K562 (cell line): Measurements from ENCODE around the gene TMEM245. TPM values are rescaled to one million over a fixed set of nuclear protein-coding genes. Genes with fewer than 3 reads are reported as not detected.
A peak's percentile ranks its signal among the peaks of the same experiment; 100 is the strongest.

Experiments
- ATAC-seq: fragments of 200-7000 bp; cut with Tn5 transposase; 3 replicates; pipeline ENCODE4 v1.9.1; 2020; ENCODE audit warnings: moderate library complexity
- BruUV-seq: library from RNA; stranded (reverse); fragments of 400-500 nt; replicated peaks from 2 replicates; lab custom pipeline; 2021; lab: Mats Ljungman, UMichigan
- CTCF ChIA-PET: fragments of 300-600 bp; formaldehyde crosslinking; extraction: SDS; loops from one replicate; lab custom pipeline; 2021; ENCODE audit warnings: low intra/inter-chr PET ratio; lab: Yijun Ruan, JAX
- POLR2A ChIA-PET: fragments of 300-600, 350-650 bp; sonication (Branson Sonifier 250); formaldehyde crosslinking; extraction: SDS; loops from one replicate; lab custom pipeline; 2021; ENCODE audit warnings: antibody characterized with exemption, inconsistent platforms; lab: Yijun Ruan, JAX
- DNase-seq, 4 experiments: peaks; one replicate each; pipeline versions ENCODE4 v3.0.0 to v3.0.0-alpha.2; 2011 to 2018; ENCODE audit warnings: low spot score in 3 of 4, mixed read lengths in 3 of 4; ENCODE audit errors: extremely low read depth in 1 of 4
- FAIRE-seq: peaks from 2 replicates; lab custom pipeline; 2011; peaks lifted over from hg19 to GRCh38; lab: Jason Lieb, UNC
- H2AFZ ChIP-seq: 2 replicates; pipeline ENCODE4 v1.6.0; 2011; ENCODE audit warnings: low read depth, low read length, control low read depth, inconsistent platforms
- H3K27ac ChIP-seq: fragments of 200-600 bp; 3 replicates; pipeline ENCODE4 v1.8.0; 2011; ENCODE audit warnings: low read depth, mild to moderate bottlenecking, control low read depth, inconsistent platforms, low read length, moderate library complexity, mixed read lengths; ENCODE audit errors: extremely low read depth
- H3K27me3 ChIP-seq, 2 experiments: fragments of 300-600 bp in 1 of 2; 2 replicates in 1 of 2; 3 replicates in 1 of 2; pipeline versions ENCODE4 v1.6.0 to v1.8.0; 2011; ENCODE audit warnings: inconsistent platforms in 2 of 2, low read length in 2 of 2, mild to moderate bottlenecking in 1 of 2, mixed read lengths in 1 of 2, moderate library complexity in 1 of 2; ENCODE audit not compliant: control insufficient read depth in 2 of 2, insufficient read depth in 2 of 2
- H3K36me3 ChIP-seq: fragments of 300-600 bp; 3 replicates; pipeline ENCODE4 v1.8.0; 2011; ENCODE audit warnings: mild to moderate bottlenecking, low read length, inconsistent platforms; ENCODE audit not compliant: control insufficient read depth, insufficient read depth
- H3K4me1 ChIP-seq, 2 experiments: fragments of 200-600 bp in 1 of 2; replicated peaks in 1 of 2; 2 replicates in 1 of 2; 3 replicates in 1 of 2; pipeline versions ENCODE4 v1.5.1 to v1.8.0; 2011; ENCODE audit warnings: inconsistent platforms in 2 of 2, low read length in 2 of 2, mild to moderate bottlenecking in 1 of 2, mixed read lengths in 1 of 2, moderate library complexity in 1 of 2; ENCODE audit not compliant: control insufficient read depth in 2 of 2, insufficient read depth in 2 of 2
- H3K4me2 ChIP-seq: 2 replicates; pipeline ENCODE4 v1.6.1; 2011; ENCODE audit warnings: low read length, control low read depth, inconsistent platforms, mixed read lengths; ENCODE audit not compliant: insufficient read depth
- H3K4me3 ChIP-seq: fragments of 200-600 bp; sonication (generic), shearing (Covaris generic); 2 replicates; pipeline ENCODE4 v1.5.1; 2016; ENCODE audit warnings: control low read depth, inconsistent platforms
- H3K79me2 ChIP-seq: fragments of 200-600 bp; 3 replicates; pipeline ENCODE4 v1.8.0; 2011; ENCODE audit warnings: low read length, inconsistent platforms; ENCODE audit not compliant: control insufficient read depth, insufficient read depth
- H3K9ac ChIP-seq, 2 experiments: 2 replicates each; pipeline versions ENCODE4 v1.6.0 to v1.6.1; 2011; ENCODE audit warnings: low read depth in 2 of 2, low read length in 2 of 2, control low read depth in 1 of 2, inconsistent platforms in 1 of 2, mild to moderate bottlenecking in 1 of 2, mixed read lengths in 1 of 2; ENCODE audit not compliant: insufficient read depth in 1 of 2
- H3K9me1 ChIP-seq: one replicate; pipeline ENCODE4 v1.6.0; 2011; ENCODE audit warnings: inconsistent platforms, mild to moderate bottlenecking, low read length, moderate library complexity; ENCODE audit not compliant: control insufficient read depth, insufficient read depth
- H3K9me3 ChIP-seq: replicated peaks from 2 replicates; pipeline ENCODE4 v1.5.1; 2011; ENCODE audit warnings: low read depth, low read length, inconsistent platforms; ENCODE audit not compliant: control insufficient read depth, insufficient read depth
- H4K20me1 ChIP-seq: replicated peaks from 2 replicates; pipeline ENCODE4 v1.6.1; 2011; ENCODE audit warnings: low read length, inconsistent platforms, mixed read lengths; ENCODE audit not compliant: control insufficient read depth, insufficient read depth
- C11orf30 ChIP-seq: fragments of 450-650 bp; IDR thresholded peaks from 2 replicates; pipeline ENCODE4 v1.6.1; 2016; ENCODE audit warnings: low read depth, mild to moderate bottlenecking
- CLOCK ChIP-seq: fragments of 250-450 bp; sonication (Bioruptor Pico); IDR thresholded peaks from 2 replicates; pipeline ENCODE4 v1.4.0; 2020; ENCODE audit warnings: mild to moderate bottlenecking, moderate library complexity, borderline replicate concordance
- MAFF ChIP-seq: IDR thresholded peaks from 2 replicates; pipeline ENCODE4 v1.6.1; 2012; ENCODE audit warnings: low read length, improper control_type of control experiment
- MECOM ChIP-seq: fragments of 250-450 bp; sonication (Bioruptor Pico); IDR thresholded peaks from 2 replicates; pipeline ENCODE4 v1.8.0; 2022; ENCODE audit warnings: inconsistent platforms
- MEIS2 ChIP-seq: fragments of 450-650 bp; IDR thresholded peaks from 2 replicates; pipeline ENCODE4 v1.6.1; 2014; ENCODE audit warnings: mild to moderate bottlenecking; ENCODE audit not compliant: partially characterized antibody
- RBBP5 ChIP-seq: fragments of 200-600 bp; sonication (generic); IDR thresholded peaks from 2 replicates; pipeline ENCODE4 v1.6.1; 2012; ENCODE audit warnings: borderline replicate concordance, mild to moderate bottlenecking, low read length, control low read depth, inconsistent platforms; ENCODE audit not compliant: insufficient read depth, poor library complexity, severe bottlenecking
- TCF7 ChIP-seq: sonication (generic); IDR thresholded peaks from 2 replicates; pipeline ENCODE4 v1.6.1; 2016; ENCODE audit warnings: antibody characterized with exemption, borderline replicate concordance
- TEAD2 ChIP-seq: fragments of 450-650 bp; IDR thresholded peaks from 2 replicates; pipeline ENCODE4 v1.6.1; 2016; ENCODE audit warnings: missing genetic modification characterization, control low read depth, missing compliant biosample characterization
- THRA ChIP-seq: fragments of 450-650 bp; IDR thresholded peaks from 2 replicates; pipeline ENCODE4 v1.6.1; 2017; ENCODE audit warnings: mild to moderate bottlenecking, moderate library complexity
- ZBTB11 ChIP-seq, 3 experiments: fragments of 200-800 bp in 1 of 3; fragments of 250-450 bp in 1 of 3; fragments of 450-650 bp in 1 of 3; sonication (Bioruptor Pico) in 1 of 3; sonication (Bioruptor generic) in 1 of 3; formaldehyde crosslinking in 1 of 3; IDR thresholded peaks; 2 replicates each; pipeline versions ENCODE4 v1.6.1 to v1.8.0; 2016 to 2022; ENCODE audit warnings: mild to moderate bottlenecking in 2 of 3, missing genetic modification characterization in 2 of 3, missing compliant biosample characterization in 1 of 3, moderate library complexity in 1 of 3
- ZFP30 ChIP-seq: fragments of 250-450 bp; sonication (Bioruptor Pico); IDR thresholded peaks from 2 replicates; pipeline ENCODE4 v1.8.0; 2022; ENCODE audit warnings: moderate library complexity, mild to moderate bottlenecking, inconsistent platforms, borderline replicate concordance
- ZNF316 ChIP-seq: fragments of 450-650 bp; IDR thresholded peaks from 2 replicates; pipeline ENCODE4 v1.6.1; 2016
- WGBS: fragments of 100-300 bp; shearing (Covaris generic); methylation state at CpG from one replicate; pipeline ENCODE4 v1.1.6; 2016; ENCODE audit warnings: low coverage, mixed read lengths; ENCODE audit not compliant: insufficient coverage; ENCODE audit errors: missing lambda C conversion rate; 5-methylcytosine and 5-hydroxymethylcytosine counted together
- in situ Hi-C: fragments of 300-500 bp; cut with MboI; formaldehyde crosslinking; loops from 4 replicates; pipeline ENCODE4 v1.15.0; 2018; ENCODE audit warnings: inconsistent platforms, mixed read lengths
- intact Hi-C: fragments of 100-400 bp; cut with micrococcal nuclease; formaldehyde crosslinking; loops from 2 replicates; pipeline ENCODE4 v1.14.2; 2022
- polyA plus RNA-seq, 8 experiments: library from polyadenylated mRNA; depleted of rRNA in 4 of 8; stranded (reverse) in 5 of 8; unstranded in 3 of 8; fragments of >200 nt; fragmentation: Nextera tagmentation in 2 of 8; fragmentation: Illumina TruSeq in 1 of 8; extraction: Ambion mirVana in 2 of 8; extraction: Trizol in 1 of 8; gene quantifications; 2 replicates each; pipeline versions ENCODE4 v1.2.1 to v1.2.3, GENCODE V29; 2011 to 2014; ENCODE audit warnings: inconsistent platforms in 1 of 8, missing spikeins in 1 of 8
- total RNA-seq, 7 experiments: library from RNA; depleted of rRNA in 6 of 7; stranded (reverse); fragments of >200 nt in 6 of 7; fragmentation: Illumina TruSeq in 2 of 7; extraction: Trizol in 2 of 7; gene quantifications; 2 replicates each; pipeline versions ENCODE4 v1.2.1 to v1.2.3, GENCODE V29; 2011 to 2021; ENCODE audit warnings: low replicate concordance in 1 of 7

Gene TMEM245
- total and polyA plus RNA-seq, 9 of the 15 experiments (the other 6 are each of a cell fraction or from before 2014, with no cell fraction given): 8.5 to 43.2 (median 24.3) TPM

GRCh38 chr9:109115931-109116526, 3.7 kb downstream of the TMEM245 start:
- intact Hi-C loops: loop anchor here (5.0 kb wide), 1 partner anchor 104 kb away; the partner anchor contains the start of gene CTNNAL1
- POLR2A ChIA-PET: interaction anchor here (5.9 kb wide), 1 partner anchor 7 kb away, joined by 48 read pairs; no protein-coding TSS in a partner anchor
- CTCF ChIA-PET: no interaction called here
- Histone ChIP-seq H2AFZ (no peak overlapping the region), H3K4me3 (no peak overlapping the region), H3K27me3 (no peaks in the 10 kb centered on the region), H3K4me2 (peak overlapping the region; percentile 1; the same call in 1 of the 2 replicates), H3K36me3 (peaks cover 26% of the 10 kb centered on the region), H3K4me1 (peaks cover 26 to 27% of the 10 kb centered on the region in 2 experiments; a peak in 4 of 5 replicates), H3K9me3 (no peaks in the 10 kb centered on the region), H3K9me1 (no peaks in the 10 kb centered on the region), H4K20me1 (peaks cover 25% of the 10 kb centered on the region; the same call in 1 of the 2 replicates), H3K9ac (no peak overlapping the region), H3K27ac (no peak overlapping the region), H3K79me2 (peaks cover 88% of the 10 kb centered on the region)
- FAIRE-seq (no peak), ATAC-seq (no peak), DNase-seq (no peak)
- WGBS: 83% methylated on average over 3 of the region's 3 CpGs
- BruUV-seq: no TSS peak
- in situ Hi-C loops: no loop called here
- TF ChIP-seq THRA (no peak), MEIS2 (no peak), ZBTB11 (CRISPR knock-in tag; IDR thresholded peaks at IDR 0.05) (no peak), ZNF316 (peak; percentile 94), CLOCK (CRISPR knock-in tag) (no peak), TEAD2 (tag) (no peak), TCF7 (no peak), RBBP5 (no peak), C11orf30 (peak; percentile 88), MAFF (peak; percentile 67), ZFP30 (CRISPR knock-in tag) (no peak), MECOM (CRISPR knock-in tag) (no peak)
